GM21528 (cell line): Measurements from ENCODE around the gene DNAH14.
"Not testable (repeated sequence)": the region's sequence is repeated elsewhere in the genome, so short reads cannot be mapped to it uniquely, and the experiment has no call there.

Experiments used
- ATAC-seq: cut with Tn5 transposase; IDR thresholded peaks from one replicate; pipeline ENCODE4 v1.9.1; 2021; ENCODE audit warnings: mild to moderate bottlenecking, moderate library complexity; ENCODE audit not compliant: unreplicated experiment, low FRiP score

DNAH14 gene

GRCh38 chr1:224920930-224921329, 8.5 kb upstream of the DNAH14 start:
- no peak for ATAC-seq

DNA sequence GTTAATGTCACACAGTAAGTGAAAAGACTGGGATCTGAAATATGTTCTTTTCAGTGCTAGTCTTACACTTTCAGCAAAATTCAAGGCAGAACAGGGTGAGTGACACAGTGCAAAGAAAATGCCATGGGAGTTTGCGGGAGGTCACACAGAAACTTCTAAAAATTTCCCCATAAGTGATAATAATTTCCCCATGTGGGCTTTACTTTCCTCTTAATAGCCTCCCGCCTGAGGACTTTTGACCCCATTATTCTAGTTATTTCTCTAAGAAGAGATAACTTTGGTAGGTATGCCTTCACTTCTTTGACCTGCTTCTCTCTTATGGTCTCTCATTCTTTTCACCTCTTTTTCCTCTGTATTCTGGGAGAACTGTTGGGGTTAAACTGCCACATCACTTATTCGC, 8.1 kb upstream of the DNAH14 start:
- no peak for ATAC-seq

GRCh38 chr1:224922404-224923164, 6.9 kb upstream of the DNAH14 start:
- peak; percentile 67 for ATAC-seq

- ATAC-seq, result no peak
Measured at GRCh38 chr1:224923726-224924125, 5.7 kb upstream of the DNAH14 start.

GRCh38 chr1:224927631-224928030, 1.8 kb upstream of the DNAH14 start:
- not testable (repeated sequence) for ATAC-seq

- no peak for ATAC-seq
Measured at GRCh38 chr1:224928906-224929305, 569 bp upstream of the DNAH14 start.

DNA sequence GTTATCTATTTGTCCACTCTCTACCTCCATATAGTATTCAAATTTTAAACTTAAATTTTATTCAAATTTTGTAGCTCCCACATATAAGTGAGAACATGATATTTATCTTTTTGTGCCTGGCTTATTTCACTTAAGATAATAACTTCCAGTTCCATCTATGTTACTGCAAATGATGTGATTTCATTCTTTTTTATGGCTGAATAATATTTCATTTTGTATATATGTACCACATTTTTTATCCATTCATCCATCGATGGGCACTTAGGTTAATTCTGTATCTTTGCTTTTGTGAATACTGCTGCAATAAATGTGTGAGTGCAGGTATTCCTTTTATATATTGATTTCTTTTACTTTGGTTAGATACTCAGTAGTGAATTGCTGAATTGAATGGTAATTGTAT, 2.1 kb downstream of the DNAH14 start:
- ATAC-seq, result no peak

- ATAC-seq, result no peak
Measured at GRCh38 chr1:224932607-224933249, 3.3 kb downstream of the DNAH14 start.

DNA sequence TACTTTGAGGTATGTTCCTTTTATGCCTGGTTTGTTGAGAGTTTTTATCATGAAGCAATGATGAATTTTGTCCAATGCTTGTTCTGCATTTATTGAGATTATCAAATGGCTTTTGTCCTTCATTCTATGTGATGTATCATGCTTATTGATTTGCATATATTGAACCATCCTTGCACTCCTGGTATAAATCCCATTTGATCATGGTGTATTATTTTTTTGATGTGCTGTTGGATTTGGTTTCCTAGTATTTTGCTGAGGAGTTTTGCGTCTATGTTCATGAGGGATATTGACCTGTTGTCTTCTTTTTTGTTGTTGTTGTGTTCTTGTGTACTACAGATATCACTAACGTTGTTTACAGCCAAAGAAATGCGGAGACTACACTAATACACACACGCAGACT, 4.1 kb downstream of the DNAH14 start:
- no peak for ATAC-seq

GRCh38 chr1:224938652-224939051, 9.2 kb downstream of the DNAH14 start:
- no peak for ATAC-seq

DNA sequence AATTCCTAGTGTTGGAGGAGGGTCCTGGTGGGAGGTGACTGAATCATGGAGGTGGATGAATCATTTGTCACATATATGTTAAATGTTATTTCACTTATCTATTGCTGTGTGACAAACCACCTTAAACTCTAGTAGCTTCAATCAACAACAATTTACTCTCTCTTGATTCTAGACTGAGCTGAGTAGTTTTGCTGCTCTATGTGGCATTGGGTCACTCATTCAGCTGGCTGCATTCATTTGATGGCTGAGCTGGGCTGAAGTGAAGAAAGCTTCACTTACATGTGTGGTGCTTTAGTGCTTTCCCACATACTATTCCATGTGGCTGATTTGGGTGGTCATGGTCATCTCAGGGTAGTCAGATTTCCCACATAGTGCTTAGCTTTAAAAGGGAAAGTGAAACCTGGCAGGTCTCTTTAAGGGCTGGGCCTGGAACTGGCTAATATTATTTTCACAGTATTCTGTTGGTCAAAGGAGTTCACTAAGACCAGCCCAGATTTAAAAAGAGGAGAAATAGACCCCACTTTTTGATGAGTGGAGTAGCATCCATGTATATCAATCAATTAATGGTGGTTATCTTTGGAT, 10.5 kb downstream of the DNAH14 start:
- ATAC-seq, result no peak

DNA sequence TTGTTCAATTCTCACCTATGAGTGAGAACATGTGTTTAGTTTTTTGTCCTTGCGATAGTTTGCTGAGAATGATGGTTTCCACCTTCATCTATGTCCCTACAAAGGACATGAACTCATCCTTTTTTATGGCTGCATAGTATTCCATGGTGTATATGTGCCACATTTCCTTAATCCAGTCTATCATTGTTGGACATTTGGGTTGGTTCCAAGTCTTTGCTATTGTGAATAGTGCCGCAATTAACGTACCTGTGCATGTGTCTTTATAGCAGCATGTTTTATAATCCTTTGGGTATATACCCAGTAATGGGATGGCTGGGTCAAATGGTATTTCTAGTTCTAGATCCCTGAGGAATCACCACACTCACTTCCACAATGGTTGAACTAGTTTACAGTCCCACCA, 11.3 kb downstream of the DNAH14 start:
- ATAC-seq, result not testable (repeated sequence)

DNA sequence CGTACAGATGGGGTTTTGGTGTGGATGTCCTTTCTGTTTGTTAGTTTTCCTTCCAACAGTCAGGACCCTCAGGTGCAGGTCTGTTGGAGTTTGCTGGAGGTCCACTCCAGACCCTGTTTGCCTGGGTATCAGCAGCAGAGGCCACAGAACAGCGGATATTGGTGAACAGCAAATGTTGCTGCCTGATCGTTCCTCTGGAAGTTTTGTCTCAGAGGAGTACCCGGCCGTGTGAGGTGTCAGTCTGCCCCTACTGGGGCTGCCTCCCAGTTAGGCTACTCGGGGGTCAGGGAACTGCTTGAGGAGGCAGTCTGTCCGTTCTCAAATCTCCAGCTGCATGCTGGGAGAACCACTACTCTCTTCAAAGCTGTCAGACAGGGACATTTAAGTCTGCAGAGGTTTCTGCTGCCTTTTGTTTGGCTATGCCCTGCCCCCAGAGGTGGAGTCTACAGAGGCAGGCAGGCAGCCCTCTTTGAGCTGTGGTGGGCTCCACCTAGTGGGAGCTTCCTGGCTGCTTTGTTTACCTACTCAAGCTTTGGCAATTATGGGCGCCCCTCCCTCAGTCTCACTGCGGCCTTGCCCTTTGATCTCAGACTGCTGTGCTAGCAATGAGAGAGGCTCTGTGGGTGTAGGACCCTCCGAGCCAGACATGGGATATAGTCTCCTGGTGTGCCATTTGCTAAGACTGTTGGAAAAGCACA, 16.3 kb downstream of the DNAH14 start:
- ATAC-seq, result not testable (repeated sequence)

- not testable (repeated sequence) for ATAC-seq
Measured at GRCh38 chr1:224946349-224946691, 16.8 kb downstream of the DNAH14 start.

DNA sequence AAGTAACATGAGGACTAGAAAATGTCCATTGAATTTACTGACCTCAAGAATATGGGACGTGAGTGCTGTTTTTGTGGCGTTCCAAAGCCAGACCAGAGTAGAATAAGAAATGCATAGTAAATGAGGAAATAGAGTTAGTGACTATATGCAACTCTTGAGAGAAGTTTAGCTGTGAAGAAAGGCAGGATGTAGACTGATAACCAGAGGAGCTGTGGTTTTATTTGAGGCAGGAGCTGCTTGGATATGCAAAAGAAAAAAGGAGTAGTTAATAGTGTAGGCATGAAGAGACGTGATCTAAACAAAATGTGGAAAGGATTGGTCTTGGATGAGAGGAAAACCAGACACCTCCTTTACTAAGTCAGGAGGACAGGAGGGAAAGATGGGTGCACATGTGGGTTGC, 28.2 kb downstream of the DNAH14 start:
- no peak for ATAC-seq

- ATAC-seq, result no peak
Measured at GRCh38 chr1:224958490-224958889, 29.0 kb downstream of the DNAH14 start.

DNA sequence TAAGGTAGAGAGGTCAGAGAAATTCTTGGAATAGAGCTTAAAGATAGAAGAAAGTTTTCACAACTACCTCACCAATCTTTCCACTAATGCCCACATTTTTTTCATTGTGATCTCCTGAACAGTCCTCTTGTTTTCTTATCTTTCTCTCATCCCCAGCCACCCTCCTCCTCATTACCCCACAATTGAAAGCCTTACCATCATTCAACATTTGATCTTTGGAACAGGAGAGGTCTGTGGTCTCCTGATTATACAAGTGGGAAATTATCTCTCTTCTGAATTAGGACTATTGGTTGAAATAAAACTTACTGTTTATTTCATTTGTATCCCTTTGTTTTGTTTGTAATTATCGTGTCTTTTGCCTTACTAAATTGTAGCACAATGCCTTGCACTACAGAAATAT, 29.6 kb downstream of the DNAH14 start:
- ATAC-seq, result no peak

GRCh38 chr1:224959656-224960055, 30.2 kb downstream of the DNAH14 start:
- ATAC-seq, result no peak

DNA sequence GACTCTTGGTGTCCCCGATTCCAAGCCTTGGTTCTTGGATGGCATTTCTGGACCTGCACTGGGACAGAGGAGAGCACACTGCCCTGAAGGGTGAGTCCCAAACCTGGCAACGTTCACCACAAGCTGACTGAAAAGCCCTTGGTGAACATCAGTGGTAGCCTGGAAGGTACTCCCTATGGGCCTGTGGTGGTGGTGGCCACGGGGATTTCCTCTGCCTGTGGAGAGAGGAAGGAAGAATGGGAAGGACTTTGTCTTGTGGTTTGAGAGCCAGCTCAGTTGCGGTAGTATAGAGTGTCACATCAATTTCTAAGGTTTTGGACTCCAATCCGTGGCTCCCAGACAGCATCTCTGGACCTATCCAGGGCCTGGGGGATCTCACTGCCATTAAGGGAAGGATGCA, 50.7 kb downstream of the DNAH14 start:
- no peak for ATAC-seq

DNA sequence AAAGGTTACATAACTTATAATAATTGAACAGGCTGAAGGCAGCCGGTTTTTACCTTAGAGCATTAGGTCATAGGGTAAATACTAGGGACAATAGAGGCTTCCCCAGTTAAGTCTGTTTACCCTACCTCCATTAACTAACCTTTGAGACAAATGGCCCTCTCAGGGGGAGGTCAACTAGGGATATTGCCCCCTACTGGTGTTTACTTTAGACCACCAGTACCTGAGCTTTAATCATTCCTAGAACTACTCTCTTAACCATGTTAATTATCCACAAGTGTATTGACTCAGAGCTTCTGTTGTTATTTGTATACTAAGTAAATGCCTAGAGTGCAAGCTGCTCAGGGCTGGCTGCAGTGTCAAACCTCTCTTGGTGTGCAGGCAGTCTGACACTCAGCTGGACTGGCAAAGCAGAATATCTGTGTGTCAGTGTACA, 52.5 kb downstream of the DNAH14 start:
- not testable (repeated sequence) for ATAC-seq

- ATAC-seq, result no peak
Measured at GRCh38 chr1:224988042-224988441, 58.6 kb downstream of the DNAH14 start.
